HG03354 (cell line): ENCODE results near the gene CCK.

Experiments used
- ATAC-seq: cut with Tn5 transposase; IDR thresholded peaks from one replicate; pipeline ENCODE4 v1.9.1; 2021; ENCODE audit warnings: mild to moderate bottlenecking; ENCODE audit not compliant: unreplicated experiment, poor library complexity, severe bottlenecking

CCK gene

GRCh38 chr3:42229266-42229941 is 36.6 kb downstream of the CCK start:
- ATAC-seq, result no peak

DNA sequence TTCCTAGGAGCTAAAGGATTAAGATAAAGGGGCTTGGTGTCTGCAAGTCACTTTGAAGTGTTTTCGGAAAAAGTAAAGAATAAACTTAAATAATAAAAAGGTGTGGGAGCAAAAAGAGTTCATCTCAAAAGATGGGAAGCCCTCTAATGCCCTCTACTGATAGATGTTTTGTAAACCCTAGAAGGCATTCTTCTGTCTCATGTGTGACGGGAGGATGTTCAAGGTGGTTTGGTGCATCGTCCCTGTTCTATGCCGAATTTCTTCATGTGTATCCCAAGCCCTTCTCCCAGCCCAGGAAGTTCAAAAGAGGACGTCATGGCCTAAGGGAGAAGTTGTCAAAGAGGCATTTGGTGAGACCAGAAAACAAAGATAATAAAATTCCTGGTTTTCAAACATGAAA is 37.2 kb downstream of the CCK start:
- ATAC-seq, result no peak

- no peak for ATAC-seq
Observed at GRCh38 chr3:42226470-42227425, 39.2 kb downstream of the CCK start.

DNA sequence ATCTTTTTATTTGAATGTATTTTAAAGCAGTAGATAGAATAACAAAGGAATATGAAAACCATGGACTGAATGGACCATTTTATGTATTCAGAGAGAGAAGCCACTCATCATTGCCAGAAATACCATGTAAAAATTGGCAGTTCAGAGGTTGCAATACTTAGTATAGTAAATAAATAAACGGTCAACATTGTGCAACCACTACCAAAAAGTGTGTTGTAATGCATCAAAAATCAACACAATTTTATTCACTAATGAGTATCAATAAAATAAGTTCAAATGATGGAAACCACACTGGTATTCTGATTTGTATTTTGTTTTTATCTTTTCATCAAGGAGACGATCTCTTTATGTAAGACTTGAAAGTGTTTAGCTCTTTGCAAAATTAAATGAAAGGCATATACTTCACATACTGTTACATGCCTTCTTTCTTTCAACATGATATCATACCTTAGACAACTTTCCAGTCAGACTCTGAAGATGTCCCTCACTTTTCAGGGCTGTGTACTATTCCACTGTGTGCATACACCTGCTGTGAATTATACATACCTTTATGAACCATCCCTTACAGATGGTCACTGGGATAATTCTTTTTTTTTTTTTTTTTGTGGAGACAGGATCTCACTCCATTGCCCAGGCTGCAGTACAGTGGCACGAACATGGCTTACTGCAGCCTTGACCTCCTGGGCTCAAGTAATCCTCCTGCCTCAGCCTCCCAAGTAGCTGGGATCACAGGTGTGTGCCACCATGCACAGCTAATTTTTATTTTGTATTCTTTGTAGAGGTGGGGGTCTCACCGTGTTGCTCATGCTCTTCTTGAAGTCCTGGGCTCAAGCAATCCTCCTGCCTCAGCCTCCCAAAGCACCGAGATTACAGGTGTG is 40.3 kb downstream of the CCK start:
- no peak for ATAC-seq

GRCh38 chr3:42224658-42225421 is 41.1 kb downstream of the CCK start:
- no peak for ATAC-seq

GRCh38 chr3:42224178-42224577 is 41.8 kb downstream of the CCK start:
- no peak for ATAC-seq

GRCh38 chr3:42222942-42223693 is 42.9 kb downstream of the CCK start:
- ATAC-seq, result no peak

DNA sequence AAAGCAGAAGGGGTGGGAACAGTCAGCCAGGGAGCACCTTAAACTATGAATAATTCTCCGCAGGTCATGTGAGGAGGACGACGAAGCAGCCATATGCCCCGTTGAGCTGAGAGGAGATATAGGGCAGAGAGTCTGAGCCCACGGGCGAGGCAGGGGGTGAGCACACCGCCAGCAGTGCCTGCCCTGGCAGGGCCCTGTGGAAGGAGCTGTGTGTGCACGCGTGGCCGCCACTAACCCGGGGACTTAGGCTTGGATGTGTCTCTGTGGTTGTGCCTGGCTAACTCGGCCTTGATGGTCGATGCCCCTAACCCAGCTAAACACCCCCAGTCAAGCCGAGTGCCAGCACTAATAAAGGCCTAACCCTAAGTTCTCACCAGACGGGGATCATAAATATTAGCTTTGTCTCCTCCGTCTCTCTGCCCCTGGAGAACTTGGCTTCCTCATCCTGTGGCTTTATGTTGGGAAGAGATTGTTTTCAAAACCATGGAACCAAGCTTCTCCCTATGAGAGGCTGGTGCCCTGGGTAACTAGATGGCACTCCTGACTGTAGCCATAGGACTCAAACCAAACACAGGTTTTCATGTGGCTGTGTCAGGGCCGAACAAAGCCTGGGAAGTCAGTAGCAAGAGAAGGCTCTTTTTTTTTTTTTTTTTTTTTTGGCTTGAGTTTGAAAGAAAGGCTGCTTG is 45.4 kb downstream of the CCK start:
- no peak for ATAC-seq

- no peak for ATAC-seq
Observed at GRCh38 chr3:42216931-42217333, 49.1 kb downstream of the CCK start.

GRCh38 chr3:42216302-42216701 is 49.7 kb downstream of the CCK start:
- peak; percentile 72 for ATAC-seq

GRCh38 chr3:42214565-42215283 is 51.3 kb downstream of the CCK start:
- peak; percentile 44 for ATAC-seq

GRCh38 chr3:42214064-42214463 is 51.9 kb downstream of the CCK start:
- ATAC-seq, result peak; percentile 26

DNA sequence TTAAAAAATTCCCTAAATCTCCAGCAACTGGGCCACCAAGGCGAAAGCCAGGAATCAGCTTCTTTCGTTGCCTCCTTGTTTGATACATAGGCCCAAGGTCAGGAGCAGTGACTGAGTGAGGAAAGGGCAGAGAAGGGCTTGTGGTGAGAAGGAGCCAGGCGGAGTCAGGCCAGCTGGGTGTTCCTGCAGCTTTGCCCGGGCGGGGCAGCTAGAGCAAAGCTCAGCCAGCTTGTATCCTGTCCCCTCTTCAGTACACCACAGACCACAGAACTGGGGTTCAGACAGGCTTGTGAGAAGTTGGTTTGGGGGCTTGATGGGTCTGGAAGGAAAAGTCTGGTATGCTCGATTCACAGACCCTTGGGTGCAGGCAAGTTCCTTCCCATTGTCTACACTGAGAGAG is 52.6 kb downstream of the CCK start:
- ATAC-seq, result no peak

DNA sequence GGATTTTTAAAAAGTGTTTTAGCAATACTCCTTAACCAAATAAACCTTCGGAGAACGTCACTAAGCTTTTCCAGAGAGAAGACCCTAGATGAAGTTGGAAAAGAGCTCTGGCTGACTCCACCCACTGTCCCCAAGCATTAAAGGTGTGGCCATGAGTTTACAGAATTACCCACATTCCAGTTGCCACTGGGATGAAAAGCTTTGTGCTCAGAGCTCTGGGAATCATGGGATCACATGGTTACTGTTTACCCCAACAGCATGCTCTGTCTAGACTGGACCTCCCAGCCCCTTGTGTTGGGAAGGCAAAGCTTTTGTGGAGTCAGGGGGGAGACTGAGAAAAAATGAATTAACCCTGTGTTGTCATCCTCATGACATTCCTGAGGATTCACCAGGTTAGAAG is 55.3 kb downstream of the CCK start:
- no peak for ATAC-seq

- ATAC-seq, result no peak
Observed at GRCh38 chr3:42209917-42210316, 56.1 kb downstream of the CCK start.
